ENCODE data around the gene MAP7D3. TPM values are rescaled to one million over a fixed set of nuclear protein-coding genes. Genes with fewer than 3 reads are reported as not detected.

MAP7D3 gene
- total RNA-seq, 4 donors from 2014 or later = 27.5 to 42.5 (median 35.7) TPM

DNA sequence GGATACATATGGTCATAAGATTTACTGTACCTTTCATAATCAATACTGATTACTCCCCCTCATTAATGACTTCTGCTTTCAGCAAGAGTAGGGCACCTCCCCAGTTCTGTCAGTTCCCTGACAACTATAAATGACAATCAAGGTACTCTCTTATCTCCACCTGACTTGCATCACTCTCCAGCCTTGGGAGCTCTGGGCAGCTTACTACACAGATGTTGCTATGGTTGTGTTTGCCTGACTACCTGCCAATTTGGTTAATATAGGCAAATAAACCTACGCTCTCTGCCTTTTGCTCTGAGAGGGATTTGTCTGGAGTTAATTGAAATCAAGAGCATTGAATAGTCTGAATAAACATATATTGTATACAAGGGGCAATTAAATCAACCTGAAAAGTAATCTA lies 22.8 kb upstream of the MAP7D3 start:
- TF ChIP-seq, protein P1, sequence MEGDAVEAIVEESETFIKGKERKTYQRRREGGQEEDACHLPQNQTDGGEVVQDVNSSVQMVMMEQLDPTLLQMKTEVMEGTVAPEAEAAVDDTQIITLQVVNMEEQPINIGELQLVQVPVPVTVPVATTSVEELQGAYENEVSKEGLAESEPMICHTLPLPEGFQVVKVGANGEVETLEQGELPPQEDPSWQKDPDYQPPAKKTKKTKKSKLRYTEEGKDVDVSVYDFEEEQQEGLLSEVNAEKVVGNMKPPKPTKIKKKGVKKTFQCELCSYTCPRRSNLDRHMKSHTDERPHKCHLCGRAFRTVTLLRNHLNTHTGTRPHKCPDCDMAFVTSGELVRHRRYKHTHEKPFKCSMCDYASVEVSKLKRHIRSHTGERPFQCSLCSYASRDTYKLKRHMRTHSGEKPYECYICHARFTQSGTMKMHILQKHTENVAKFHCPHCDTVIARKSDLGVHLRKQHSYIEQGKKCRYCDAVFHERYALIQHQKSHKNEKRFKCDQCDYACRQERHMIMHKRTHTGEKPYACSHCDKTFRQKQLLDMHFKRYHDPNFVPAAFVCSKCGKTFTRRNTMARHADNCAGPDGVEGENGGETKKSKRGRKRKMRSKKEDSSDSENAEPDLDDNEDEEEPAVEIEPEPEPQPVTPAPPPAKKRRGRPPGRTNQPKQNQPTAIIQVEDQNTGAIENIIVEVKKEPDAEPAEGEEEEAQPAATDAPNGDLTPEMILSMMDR (IDR thresholded peaks at IDR 0.05; ENCODE audit: low read depth) = no peak

DNA sequence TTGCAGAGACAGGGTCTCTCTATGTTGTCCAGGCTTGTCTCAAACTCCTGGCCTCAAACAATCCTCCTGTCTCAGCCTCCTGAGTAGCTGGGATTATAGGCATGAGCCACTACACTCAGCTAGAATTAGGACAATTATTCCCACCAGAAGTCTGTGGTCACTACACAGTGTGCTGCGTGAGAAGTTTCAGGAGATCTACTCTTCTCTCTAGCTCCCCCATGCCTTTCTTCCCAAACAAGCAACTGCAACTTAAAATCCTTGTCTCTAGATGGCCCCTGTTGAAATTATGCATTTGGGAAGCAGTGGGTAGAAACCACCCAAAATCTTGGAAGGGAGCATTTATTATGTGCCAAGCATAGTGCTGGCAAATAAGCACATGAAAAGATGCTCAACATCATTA lies 21.1 kb upstream of the MAP7D3 start:
- TF ChIP-seq, protein P1 (IDR thresholded peaks at IDR 0.05; ENCODE audit: low read depth) = no peak

DNA sequence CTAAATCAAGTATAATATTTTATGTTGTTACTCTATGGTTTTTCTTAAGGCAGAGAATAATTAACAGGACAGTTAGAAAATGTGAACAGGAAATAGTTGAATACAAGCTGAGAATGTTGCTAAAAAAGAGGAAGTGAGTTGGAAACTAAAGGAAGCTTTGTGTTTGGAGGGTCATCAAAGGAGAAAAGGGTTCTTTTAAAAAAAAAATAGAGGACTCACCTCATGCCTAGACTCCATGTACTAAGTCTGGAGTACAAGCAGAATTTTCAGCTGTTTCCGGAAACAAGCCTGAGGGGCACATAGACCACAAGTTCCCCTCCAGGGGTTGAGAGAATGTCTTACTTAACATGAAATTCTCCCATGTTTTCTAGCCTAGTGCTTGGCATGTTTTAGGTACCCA lies 20.1 kb upstream of the MAP7D3 start:
- TF ChIP-seq, protein P1 (IDR thresholded peaks at IDR 0.05; ENCODE audit: low read depth) = no peak

DNA sequence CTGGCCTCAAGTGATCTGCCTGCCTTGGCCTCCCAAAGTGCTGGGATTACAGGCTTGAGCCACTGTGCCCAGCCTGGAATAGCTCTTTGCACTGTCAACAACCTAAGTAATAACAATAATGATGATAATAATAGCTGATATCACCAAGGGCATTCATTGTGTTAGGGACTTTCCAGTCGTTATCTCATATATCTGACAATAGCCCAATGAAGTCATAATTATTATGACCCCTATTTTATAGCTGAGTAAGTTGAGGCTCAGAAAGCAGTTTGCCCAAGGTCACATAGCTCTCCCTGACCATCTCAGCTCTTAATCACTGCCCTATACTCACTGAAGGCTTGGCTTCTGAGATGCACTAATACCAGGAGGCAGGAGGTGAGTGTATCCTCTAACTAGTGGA lies 18.7 kb upstream of the MAP7D3 start:
- TF ChIP-seq, protein P1 (IDR thresholded peaks at IDR 0.05; ENCODE audit: low read depth) = no peak

DNA sequence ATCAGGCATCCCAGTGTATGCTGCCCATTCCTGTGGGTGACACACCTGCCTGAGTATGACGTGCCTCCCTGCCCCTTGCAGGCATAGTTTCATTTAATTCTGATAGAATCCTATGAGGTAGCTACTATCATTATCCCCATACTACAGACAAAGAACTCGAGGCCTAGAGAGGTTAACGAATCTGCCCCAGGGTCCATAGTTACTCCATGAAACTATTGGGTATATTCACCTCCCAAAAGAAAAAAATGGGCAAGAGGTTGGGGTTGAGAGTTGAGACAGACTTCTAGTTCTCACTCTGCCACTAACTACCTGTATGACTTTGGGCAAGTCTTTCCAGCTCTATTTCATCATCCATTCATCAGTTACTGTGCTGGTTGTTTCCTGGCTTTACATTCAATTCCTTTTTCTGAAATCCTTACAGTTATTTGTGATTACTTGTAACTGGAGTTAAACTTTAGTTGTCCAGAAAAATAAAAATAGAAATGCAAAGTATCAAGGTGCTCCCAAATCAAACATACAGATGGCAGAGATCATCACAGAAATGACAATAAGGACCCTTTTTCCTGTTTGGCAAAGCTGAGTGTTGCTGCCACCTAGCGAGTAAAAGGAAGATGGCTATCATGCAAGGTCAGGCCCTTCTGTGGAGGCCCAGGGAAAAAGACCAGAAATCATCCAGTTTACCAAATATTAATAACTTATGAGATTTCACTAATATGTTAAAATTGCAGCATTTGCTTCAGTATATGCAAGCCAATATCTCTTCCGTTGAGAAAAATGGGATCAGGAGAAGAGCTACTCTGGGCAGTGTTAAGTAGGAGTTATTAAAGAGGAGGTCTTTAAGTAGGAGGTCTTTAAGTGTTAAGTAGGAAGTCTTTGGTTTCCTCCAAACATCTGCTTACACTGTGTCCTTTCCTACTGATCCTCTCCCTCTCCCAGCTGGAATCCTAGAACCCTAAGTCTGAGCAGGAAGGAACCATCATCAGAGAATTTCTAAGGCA lies 17.1 kb upstream of the MAP7D3 start:
- TF ChIP-seq, protein P1 (IDR thresholded peaks at IDR 0.05; ENCODE audit: low read depth) = no peak

DNA sequence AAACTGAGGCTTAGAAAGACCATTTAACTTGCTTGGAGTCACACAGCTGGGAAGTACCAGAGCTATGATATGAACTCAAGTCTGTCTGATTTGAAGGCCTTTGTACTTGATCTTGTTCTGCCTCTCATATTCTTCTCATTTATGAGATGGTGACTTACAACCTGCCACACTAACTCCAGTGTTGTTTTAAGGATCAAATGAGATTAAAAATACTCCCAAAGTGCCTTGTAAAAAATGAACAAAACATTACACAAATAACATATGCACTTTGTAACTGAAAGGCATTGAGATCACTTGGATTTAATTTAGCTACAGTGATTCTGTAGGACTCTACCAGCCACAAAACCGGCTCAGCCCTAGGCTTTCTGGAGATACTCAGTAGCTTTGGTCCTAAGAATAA lies 15.6 kb upstream of the MAP7D3 start:
- TF ChIP-seq, protein P1 (IDR thresholded peaks at IDR 0.05; ENCODE audit: low read depth) = no peak

DNA sequence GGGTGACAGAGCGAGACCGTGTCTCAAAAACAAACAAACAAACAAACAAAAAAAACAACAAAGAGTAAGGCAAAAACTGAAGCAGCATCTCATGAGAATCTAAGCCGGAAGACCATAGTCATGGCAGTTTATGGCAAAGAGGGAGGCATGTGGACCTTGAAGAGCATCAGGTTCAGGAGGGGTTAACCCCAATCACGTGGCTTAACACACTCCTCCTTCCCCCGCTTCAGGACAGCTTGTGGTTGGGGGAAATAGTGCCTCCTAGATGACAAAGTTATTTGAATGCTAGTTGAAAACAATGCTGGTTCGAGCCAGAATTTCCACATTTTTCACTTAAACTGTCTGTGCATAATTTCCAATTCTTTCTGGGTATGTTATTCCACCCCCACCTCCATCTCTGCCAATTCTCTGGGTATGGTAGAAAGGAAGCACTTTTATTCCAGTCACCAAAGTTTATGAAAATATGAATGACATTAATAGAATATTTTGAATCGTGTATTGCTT lies 11.7 kb upstream of the MAP7D3 start:
- TF ChIP-seq, protein P1 (IDR thresholded peaks at IDR 0.05; ENCODE audit: low read depth) = no peak
